Stimulated activated CD4-positive, alpha-beta T cell treated with anti-CD3 and anti-CD28 coated beads, Interleukin-15, amount 100 ng/mL, for 24 hours (primary cell): ENCODE results near the gene ACSL1.
A peak's percentile ranks its signal among the peaks of the same experiment; 100 is the strongest.
"Not testable (repeated sequence)": the region's sequence is repeated elsewhere in the genome, so short reads cannot be mapped to it uniquely, and the experiment has no call there.

ENCODE experiments used
- DNase-seq: peaks from one replicate; pipeline ENCODE4 v3.0.0-alpha.2; 2020

ACSL1 gene

GRCh38 chr4:184750926-184751584 lies 74.7 kb downstream of the ACSL1 start:
- DNase-seq = no peak

GRCh38 chr4:184748251-184748652 lies 77.5 kb downstream of the ACSL1 start:
- no peak for DNase-seq

GRCh38 chr4:184747034-184747830 lies 78.5 kb downstream of the ACSL1 start:
- no peak for DNase-seq

- DNase-seq = peak; percentile 81
Measured at GRCh38 chr4:184745831-184746795, 79.7 kb downstream of the ACSL1 start.

- DNase-seq = no peak
Measured at GRCh38 chr4:184744236-184744635, 81.5 kb downstream of the ACSL1 start.

- DNase-seq = no peak
Measured at GRCh38 chr4:184743650-184744049, 82.1 kb downstream of the ACSL1 start.

GRCh38 chr4:184741651-184742050 lies 84.1 kb downstream of the ACSL1 start:
- DNase-seq = not testable (repeated sequence)

- DNase-seq = no peak
Measured at GRCh38 chr4:184740980-184741391, 84.8 kb downstream of the ACSL1 start.

- DNase-seq = not testable (repeated sequence)
Measured at GRCh38 chr4:184739575-184739974, 86.2 kb downstream of the ACSL1 start.

GRCh38 chr4:184734758-184735157 lies 91.0 kb downstream of the ACSL1 start:
- DNase-seq = no peak

- DNase-seq = peak; percentile 95
Measured at GRCh38 chr4:184733654-184734524, 91.9 kb downstream of the ACSL1 start, which contains the start of gene CENPU. Gene CENPU, minus strand, starts transcription at chr4:184734096. Its CDS starts 34 bp downstream, at chr4:184734062.

GRCh38 chr4:184732126-184732525 lies 93.6 kb downstream of the ACSL1 start:
- DNase-seq = no peak

- no peak for DNase-seq
Measured at GRCh38 chr4:184731056-184731455, 94.7 kb downstream of the ACSL1 start.

GRCh38 chr4:184729946-184730345 lies 95.8 kb downstream of the ACSL1 start:
- no peak for DNase-seq

GRCh38 chr4:184728858-184729257 lies 96.9 kb downstream of the ACSL1 start:
- no peak for DNase-seq

- no peak for DNase-seq
Measured at GRCh38 chr4:184727430-184727829, 98.3 kb downstream of the ACSL1 start.

- DNase-seq = no peak
Measured at GRCh38 chr4:184722798-184723197, 103.0 kb downstream of the ACSL1 start.

- no peak for DNase-seq
Measured at GRCh38 chr4:184721254-184721653, 104.5 kb downstream of the ACSL1 start.

GRCh38 chr4:184719407-184719806 lies 106.4 kb downstream of the ACSL1 start:
- DNase-seq = no peak

- no peak for DNase-seq
Measured at GRCh38 chr4:184715526-184715925, 110.2 kb downstream of the ACSL1 start.

- DNase-seq = no peak
Measured at GRCh38 chr4:184713887-184714286, 111.9 kb downstream of the ACSL1 start.

GRCh38 chr4:184712322-184712721 lies 113.4 kb downstream of the ACSL1 start:
- DNase-seq = no peak
